Activated gamma-delta T cell (primary cell): ENCODE results near the gene GRIFIN.

ENCODE experiments used
- DNase-seq: peaks from one replicate; lab custom pipeline; 2025; lab: John Stamatoyannopoulos, UW

GRIFIN gene

DNA sequence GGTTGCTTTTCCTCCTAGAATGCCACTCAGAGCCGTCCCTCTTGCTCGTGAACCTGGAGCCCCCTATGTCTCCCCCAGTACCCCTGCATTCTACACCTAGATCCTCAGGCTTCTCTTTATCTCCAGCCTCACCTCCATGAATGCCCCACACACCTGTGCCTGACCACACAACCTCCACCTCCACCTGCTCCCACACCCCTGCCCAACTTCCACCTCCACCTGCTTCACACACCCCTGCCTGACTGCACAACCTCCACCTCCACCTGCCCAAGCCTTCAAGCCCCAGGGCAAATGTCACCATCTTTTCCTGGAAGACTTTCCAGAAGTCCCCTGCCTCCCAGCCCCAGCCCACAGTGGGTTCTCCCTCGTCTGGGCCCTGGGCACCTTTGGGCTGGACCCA lies 36.5 kb upstream of the GRIFIN start:
- no peak for DNase-seq

DNA sequence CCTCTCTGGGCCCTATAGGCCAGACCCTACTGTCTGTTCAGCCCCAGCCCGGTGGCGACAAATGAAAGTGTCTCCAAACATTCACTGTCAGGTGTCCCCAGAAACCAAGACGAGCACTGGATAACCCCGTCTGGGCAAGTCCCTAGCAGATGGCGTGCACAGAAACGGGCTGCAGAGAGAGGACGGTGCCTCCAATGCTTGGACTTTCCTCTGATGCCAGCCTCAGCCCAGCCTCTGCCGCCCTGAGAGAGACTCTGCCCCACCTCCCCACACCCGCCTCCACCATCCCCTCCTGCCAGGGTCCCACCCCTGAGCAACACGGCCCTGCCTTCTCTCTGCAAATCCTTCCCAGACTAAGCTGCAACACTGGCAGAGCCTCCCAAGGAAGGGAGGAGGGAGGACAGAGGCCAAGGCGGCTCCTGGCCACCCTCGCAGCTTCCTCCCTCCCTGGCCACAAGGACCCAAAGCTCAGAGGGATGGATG lies 36.0 kb upstream of the GRIFIN start:
- no peak for DNase-seq

DNA sequence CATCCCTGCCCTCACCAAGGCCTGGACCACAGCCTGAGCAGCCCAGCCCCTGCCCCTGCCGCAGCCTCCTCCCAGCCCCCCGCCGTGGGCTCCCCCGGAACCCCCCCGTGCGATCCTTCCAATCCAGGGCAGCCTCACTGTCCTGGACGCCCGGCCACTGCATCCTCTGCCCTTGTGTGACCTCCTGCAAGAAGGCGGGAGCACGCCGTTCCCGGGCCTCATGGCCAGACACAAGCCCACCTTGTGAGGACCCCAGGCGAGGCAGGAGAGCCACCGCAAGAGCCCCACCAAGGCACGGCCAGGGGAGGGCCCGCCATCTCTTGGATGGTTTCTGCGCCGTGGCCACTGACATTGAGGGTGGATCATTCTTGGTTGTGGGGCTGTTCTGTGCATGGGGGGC lies 35.6 kb upstream of the GRIFIN start:
- DNase-seq, result no peak

DNA sequence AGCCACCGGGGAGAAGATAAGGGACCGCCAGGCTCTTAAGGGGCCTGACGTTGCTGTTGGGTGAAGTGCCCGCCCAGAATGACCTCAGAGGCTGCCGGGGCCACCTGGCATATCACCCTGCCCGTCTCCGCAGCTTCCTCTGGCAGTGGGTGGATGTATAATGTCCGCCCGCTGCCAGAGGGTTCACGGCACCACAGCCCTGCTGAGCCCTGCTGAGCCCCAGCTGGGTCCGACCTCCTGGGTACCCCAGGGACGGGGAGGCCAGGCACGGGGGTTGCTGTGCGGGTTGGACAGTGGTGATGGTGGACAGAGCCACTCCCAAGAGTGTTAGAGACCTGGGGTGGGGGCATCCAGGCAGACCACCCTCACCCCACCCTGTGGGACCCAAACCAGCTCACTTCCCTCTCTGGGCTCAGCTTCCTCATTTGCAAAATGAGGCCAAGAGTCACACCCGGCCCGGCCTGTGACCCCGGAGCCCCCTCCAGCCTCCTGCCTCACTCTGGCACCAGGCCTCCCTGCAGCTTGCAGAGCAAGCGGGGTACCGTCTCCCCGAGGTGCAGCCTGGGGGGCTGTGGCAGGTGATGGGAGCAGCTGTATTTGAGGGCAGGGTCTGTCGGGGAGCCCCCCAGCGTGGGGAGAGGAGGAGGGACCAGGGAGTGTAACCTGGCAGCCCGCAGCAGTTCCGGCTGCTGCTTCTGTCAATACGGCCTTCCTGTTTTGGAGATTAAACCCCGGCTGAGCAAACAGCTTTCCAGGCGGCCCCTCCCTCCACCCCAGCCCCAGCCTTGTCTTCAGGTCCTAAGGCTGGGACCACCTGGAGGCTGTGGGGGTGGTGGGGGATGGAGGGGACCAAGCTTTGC lies 34.9 kb upstream of the GRIFIN start:
- DNase-seq, result no peak

DNA sequence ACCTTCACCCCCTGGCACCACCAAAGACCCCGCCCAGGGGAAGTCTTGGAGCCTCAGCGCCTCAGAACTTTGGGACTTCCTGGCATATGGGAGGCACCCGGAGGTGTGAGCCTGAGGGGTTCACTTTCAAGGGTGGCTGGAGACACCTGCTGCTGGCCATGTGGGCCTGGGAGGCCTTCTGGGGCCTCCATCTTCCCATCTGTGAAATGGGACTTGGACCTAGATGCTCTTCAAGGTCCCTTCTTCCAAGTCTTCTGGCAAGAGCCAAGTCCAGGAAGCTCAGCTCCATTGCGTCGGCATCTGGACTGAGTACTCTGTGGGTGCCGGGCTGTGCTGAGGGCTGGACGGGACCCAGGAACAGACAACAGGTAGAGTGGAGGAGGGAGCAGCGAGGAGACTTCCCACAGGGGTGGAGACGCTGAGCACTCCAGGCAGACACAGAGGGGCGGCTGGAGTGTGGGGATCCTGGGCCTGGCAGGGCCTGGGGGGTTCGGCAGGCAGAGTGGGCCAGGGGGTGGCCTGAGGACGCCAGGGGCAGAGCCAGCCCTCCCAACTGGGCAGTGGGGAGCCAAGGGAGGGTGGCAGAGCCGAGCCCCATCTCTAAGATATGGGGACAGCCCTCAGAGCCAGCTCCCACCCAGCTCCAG lies 34.1 kb upstream of the GRIFIN start:
- no peak for DNase-seq

DNA sequence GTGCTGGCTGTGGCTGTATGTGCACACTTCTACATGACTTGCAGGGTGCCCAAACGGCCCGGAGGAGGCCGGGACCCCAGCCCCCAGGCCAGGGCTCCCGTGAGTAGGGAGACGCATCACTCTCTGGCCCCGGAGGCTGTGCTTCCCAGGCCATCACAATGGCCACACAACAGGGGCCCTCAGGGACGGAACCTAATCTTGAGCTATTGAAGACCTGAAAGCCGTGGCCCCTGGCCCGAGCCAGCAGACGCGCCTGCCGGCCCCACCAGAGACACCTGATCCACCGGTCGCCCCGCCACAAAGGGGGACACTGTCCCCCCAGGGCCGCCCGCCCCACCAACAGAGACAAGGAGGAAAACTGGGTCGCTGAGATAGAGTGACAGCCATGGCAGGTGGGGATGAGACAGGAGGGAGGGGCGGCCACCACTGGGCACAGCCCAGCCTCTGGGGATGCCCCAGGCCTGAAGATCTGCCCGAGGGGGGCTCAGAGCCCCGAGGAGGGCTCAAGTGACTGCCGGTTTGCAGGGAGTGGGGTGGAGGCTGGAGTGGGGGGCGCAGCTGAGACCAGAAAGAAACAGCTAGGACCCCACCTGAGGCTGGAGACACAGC lies 33.2 kb upstream of the GRIFIN start:
- no peak for DNase-seq

DNA sequence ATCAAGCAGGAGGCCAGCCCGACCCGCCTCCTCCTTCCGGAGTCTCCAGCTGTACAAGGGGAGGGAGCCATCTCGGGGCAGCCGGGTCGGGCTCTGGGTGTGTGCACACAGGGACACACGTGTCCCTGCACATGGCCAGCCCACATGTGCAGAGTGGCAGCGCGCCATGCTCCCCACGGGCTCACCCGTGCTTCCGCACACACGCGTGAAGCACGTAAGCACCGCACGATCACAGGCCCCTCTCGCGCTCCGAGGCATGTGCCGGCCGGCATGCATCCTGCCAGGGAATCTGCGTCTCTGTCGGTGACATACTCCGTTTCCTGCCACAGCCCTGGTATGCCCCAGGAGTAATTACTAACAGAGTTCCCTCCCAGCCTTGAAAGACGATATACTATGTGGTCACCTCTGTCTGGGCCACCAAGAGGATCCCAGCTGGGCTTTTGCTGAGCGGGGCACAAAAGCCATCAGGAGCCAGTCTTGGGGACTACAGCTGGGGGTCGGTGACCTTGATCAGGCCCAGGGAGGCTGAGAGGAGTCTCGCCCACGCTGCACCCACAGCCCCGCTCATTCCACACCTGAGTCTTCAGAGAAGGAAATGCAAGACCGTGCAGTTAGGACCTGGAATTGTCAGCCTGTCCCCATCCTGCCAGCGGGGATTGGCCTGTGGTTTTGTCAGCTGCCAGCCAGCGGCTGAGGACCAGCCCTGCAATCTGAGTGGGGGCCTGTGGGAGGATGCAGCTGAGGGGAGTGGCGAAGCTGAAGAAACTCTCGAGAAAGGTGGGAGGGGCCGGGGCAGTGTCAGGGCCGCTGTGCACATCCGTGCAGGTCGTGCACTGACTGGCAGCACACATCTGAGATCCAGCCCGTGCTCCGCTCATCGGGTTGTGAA lies 32.4 kb upstream of the GRIFIN start:
- DNase-seq, result peak; percentile 76

DNA sequence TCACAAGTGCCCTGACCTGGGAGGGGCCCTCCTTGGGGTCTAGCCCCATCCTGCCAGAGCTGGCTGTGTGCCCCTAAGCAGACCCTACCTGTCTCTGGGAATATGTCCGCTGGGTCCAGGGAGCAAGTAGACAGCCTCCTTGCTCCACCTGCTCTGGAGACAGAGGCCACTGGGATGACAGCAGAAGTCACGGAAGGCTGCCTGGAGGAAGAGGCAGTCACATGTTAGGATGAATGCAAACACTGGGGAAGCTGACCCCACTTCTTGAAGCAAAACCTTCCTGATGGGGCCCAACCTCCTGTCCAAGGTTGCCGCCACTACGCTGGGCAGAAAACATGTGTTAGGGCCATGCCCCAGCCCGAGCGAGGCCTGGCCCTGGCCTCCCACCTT lies 31.7 kb upstream of the GRIFIN start:
- no peak for DNase-seq

DNA sequence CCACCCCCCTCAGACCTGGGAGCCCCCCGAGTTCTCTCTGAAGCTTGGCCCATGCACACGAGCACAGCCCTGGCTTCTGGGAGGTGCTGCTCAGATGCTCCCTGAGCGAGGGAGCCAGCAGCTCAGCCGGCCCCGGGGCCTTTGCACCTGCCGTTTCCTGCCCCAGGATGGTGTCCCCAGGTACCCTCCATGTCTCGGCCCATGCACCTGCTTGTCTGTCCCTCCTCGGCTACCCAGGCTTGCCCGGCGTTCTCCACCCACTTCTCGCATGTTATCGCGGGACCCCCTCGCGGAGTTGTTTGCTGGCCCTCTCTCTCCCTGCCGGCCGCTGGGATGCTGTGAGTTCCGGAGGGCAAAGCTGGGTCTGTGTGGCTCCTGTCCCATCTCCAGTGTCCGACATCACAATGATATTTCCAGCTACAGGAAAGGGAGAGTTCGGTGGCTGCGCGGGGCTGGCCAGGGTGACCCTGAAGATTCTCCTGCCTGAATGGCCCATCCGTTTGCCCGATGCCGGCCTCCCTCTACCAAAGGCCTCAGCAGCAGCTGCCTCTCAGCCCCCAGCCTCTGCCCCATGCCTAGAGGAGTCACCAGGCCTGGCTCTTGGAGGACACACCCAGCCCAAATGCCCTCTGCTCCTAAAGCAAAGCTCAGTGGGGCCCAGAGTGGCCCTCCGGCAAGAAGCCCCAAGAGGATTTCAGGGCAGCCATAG lies 31.2 kb upstream of the GRIFIN start:
- no peak for DNase-seq

DNA sequence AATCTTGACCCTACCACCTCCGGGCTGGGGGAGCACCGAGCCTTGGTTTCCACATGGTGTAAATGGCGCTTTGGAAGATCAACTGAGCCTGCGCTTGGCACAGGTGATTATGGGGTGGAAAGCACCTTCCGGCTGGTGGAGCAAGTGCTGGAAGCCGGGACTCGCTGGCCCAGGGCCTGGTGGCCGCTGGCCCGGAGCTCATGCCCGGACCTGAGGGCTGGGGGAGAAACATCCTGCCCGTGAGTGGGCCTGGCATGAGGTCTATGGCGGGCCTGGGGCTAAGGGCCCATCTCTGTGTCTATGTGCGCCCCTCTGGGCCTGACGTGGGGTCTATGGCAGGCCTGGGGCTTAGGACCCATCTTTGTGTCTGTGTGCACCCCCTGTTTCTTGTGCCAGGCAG lies 29.2 kb upstream of the GRIFIN start:
- DNase-seq, result no peak

DNA sequence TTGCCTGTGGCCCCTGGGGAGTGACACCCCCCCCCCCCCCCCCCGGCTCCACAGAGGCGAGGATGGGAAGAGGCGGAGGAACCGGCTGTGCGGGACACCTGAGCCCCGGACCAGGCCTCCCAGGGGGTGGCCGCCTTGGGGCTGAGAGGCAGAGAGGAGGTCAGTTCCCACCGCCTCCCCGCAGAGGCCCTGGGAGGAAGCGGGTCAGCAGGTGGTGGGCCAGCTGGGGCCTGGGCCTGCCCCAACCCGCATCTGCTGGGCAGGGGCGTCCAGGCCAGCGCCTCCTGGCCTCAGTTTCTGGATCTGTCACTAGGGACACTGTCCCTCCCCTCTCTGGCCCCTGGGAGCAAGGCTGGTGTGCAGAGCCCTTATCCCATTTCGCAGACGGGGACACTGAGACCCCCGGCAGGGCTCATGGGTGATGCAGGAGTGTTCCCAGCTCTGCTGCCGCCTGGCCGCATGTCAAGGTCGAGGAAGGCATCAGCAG lies 28.7 kb upstream of the GRIFIN start:
- no peak for DNase-seq

DNA sequence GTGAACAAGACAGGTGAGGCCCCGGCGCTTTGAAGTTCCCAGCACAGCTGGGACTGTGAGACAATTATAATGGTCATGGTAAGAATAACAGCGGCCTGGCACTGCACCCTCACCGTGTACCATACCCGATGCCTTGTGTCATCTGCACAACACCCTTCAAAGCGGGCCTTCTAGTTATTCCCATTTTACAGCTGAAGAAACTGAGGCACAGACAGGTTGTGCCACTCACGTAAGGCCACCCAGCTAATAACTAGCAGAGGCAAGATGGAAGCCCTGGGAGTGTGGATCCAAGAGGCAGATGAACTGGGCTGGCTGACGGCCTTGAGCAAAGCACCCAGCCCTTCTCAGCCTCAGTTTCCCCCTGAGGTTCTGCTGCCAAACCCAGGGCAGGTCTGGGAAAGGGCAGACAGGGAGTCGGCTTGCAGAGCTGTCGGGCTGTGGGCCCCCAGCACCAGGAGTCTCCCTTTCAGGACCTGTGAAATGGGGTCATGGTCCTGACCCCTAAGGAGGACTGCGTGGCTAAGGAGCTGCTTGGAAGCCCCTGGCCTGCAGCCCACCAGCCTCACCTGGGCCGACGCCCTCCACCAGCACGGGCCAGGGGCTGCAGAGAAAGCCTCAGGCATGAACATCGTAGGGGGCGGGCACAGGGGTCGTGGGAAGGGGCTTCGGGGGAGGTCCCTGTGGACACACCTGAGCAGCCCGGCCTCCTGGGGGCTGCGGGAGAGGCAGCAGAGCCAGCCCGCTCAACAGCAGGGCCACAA lies 28.1 kb upstream of the GRIFIN start:
- DNase-seq, result no peak

DNA sequence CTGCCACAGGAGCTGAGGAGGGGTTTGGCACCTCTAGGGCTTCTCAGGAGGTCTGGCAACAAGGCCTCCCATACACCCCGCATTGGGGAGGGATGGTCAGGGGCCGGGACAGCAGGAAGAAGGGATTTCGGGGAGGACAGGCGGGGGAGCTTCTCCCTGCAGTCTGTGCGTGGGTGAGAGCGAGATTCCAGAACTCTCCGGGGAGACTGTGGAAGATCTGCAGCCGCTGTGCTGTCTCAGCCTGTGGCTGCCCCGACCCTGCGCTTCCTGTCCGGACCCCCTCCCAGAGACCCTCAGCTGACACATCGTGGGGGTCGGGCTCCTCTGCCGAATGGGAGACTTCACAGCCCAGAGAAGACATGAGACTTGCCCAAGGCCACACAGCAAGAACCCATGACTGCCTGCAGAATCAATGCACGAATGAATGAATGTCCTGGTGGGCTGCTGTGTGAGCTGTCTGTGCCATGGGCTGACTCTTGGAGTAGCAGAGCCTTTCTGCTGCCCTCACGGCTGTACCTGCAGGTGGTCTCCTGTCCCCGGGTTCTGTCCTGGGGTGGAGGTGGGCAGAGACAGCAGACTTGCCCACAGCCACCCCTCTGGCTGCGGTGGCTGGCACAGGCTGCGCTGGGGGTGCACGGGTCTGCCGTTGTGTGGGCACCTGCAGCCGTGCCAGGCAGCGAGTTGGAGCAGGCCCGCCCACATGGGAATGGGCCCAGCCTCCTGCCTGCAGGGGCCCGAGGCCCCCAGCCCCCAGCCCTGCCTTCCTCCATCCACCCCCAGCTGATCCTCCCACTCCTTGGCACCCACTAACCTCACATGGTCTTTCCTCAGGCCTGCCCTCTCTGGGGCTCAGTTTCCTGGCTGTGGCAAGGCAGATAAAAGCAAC lies 27.1 kb upstream of the GRIFIN start:
- DNase-seq, result no peak

DNA sequence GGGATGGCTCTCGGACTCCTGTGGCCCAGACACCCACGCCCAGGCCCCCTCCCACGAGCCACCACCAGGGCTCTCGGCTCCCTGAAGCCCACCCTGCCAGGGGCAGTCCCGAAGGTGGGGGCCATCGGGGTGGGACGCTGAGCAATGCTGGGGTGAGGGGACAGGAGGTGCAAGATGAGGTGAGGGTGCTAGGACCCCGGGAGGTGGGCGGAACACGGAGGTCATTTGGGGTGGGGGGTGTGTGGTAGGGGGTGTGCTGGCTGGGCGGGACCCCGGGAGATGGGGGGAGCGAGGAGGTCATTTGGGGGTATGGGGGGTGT lies 26.4 kb upstream of the GRIFIN start:
- DNase-seq, result no peak

DNA sequence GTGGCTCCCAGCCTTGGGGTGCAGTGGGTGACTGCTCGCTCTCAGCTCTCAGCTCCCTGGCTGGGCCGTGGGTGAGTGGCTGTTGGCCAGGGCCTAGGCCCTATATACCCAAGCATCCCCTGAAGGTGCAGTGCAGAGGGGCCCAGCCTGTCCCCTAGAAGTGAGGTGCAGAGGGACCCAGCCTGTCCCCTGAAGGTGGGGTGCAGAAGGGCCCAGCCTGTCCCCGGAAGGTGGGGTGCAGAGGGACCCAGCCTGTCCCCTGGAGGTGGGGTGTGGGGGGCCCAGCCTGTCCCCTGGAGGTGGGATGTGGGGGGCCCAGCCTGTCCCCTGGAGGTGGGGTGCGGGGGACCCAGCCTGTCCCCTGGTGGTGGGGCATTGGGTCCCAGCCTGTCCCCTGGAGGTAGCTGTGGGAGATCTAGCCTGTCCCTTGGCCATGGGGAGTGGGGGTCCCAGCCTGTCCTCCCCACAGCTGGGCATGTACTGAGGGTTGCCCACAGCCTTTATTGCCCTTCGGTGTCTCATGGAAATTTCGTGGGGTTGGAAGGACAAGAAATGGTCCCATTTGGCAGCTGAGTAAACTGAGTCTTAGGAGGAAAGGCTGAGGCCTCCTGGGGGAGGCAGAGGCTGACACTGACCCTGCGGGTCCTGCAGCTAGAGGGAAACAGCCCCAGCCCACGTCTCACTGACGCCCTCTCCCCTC lies 25.9 kb upstream of the GRIFIN start:
- DNase-seq, result no peak

DNA sequence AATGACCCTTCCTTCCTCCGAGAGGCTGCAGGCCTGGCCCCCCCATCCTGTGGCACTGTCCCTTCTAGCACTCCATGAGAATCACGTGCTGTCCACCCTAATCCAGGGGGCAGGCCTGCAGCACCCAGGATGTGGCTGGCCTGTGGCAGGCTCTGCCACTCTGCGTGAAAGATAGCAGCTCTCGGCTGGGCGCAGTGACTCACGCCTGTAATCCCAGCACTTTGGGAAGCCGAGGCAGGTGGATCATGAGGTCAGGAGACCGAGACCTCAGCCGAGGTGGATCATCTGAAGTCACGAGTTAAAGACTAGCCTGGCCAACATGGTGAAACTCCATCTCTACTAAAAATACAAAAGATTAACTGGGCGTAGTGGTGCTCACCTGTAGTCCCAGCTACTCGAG lies 24.5 kb upstream of the GRIFIN start:
- no peak for DNase-seq

DNA sequence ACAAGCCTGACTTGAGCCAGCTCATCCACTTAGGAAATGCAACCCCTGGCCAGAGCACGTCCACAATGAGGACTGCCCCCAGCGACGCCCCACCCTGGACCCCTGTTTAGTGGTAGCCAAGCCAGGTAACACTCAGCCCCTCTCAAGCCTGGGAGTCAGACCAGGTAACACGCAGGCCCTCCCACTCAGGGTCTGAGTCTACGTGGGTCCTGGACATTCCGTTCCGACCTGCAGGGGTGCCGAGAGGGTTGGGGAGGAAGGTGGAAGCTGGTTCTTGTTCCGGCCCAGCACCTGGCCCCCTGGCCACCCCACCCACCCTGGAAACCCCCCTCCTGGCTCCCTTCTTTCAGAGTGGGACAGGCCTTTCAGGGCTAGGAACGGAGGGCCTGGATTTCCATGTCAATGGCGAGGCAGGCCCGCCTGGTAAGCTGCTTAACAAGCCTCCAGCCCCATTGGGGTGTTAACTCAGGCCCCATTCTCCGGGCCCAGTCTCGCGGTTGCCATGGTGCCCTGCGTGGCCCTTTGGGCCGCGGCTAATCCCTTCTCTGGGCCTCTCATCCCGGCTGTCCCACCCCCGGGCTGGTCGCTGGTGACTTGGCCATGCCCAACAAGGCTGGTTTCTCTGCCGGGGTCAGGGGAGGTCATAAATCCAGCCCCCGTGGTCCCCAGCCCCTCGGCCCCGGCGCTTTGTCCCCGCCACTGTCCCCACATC lies 23.7 kb upstream of the GRIFIN start:
- no peak for DNase-seq

DNA sequence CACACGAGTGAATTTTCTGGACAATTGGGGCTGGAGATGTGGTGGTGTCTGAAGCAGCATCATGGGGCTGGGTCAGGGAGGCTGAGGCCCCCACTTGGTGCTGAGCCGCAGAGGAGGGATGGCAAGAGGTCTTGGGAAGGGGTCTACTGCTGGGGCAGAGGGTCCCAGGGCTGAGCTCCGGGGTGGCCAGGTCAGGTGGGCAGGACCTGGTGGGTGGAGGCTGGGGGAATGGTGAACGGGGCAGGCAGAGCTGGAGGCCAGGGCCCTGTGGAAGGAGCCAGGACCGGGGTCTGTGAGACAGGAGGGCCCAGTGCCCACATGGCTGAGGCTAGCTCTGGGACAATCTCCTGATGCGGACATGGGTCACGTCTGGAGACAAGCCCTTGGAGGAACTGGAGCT lies 23.0 kb upstream of the GRIFIN start:
- DNase-seq, result no peak
